Measurements from ENCODE around the gene PPP2R5B.

GRCh38 chr11:64885367-64886286 lies 38.9 kb upstream of the PPP2R5B start:
- TF ChIP-seq CTCF (IDR thresholded peaks at IDR 0.05) (no peak), REST (IDR thresholded peaks at IDR 0.05; ENCODE audit: insufficient read depth in 1 of 2, low read depth in 2 of 2, low read length in 1 of 2) (no peak), POLR2AphosphoS5 (IDR thresholded peaks at IDR 0.05; ENCODE audit: low read depth, low read length) (no peak), TCF7L2 (IDR thresholded peaks at IDR 0.05; ENCODE audit: low read depth, low read length) (no peak), SIN3A (IDR thresholded peaks at IDR 0.05; ENCODE audit: borderline replicate concordance, insufficient read depth, low read depth, low read length) (no peak)

All from Panc1 (cell line).